Measurements from ENCODE around the gene GLB1L2.

The GLB1L2 gene

GRCh38 chr11:134407321-134407828, 75.6 kb downstream of the GLB1L2 start:
- no peak for DNase-seq

- DNase-seq = no peak
Measured at GRCh38 chr11:134407923-134408322, 76.1 kb downstream of the GLB1L2 start.

- no peak for DNase-seq
Measured at GRCh38 chr11:134409552-134410429, 78.0 kb downstream of the GLB1L2 start.

- DNase-seq = no peak
Measured at GRCh38 chr11:134410766-134411165, 79.0 kb downstream of the GLB1L2 start.

GRCh38 chr11:134412203-134413042, 80.6 kb downstream of the GLB1L2 start, which contains the start of gene B3GAT1:
B3GAT1 (minus strand) TSS chr11:134412242; CDS start chr11:134387659, 24,583 bp downstream.
- peak; percentile 26 for DNase-seq

GRCh38 chr11:134413043-134413825, 81.4 kb downstream of the GLB1L2 start:
- no peak for DNase-seq

- no peak for DNase-seq
Measured at GRCh38 chr11:134413826-134414731, 82.3 kb downstream of the GLB1L2 start.

- no peak for DNase-seq
Measured at GRCh38 chr11:134414766-134415765, 83.3 kb downstream of the GLB1L2 start.

- no peak for DNase-seq
Measured at GRCh38 chr11:134416726-134417125, 84.9 kb downstream of the GLB1L2 start.

GRCh38 chr11:134417871-134418840, 86.4 kb downstream of the GLB1L2 start:
- DNase-seq = no peak

- no peak for DNase-seq
Measured at GRCh38 chr11:134423106-134423505, 91.3 kb downstream of the GLB1L2 start.

- no peak for DNase-seq
Measured at GRCh38 chr11:134425413-134425812, 93.6 kb downstream of the GLB1L2 start.

Data from NCI-H1436 (cell line).